Measurements from ENCODE around the gene TMEM175. TPM values are rescaled to one million over a fixed set of nuclear protein-coding genes. Genes with fewer than 3 reads are reported as not detected.

Gene TMEM175
- total RNA-seq, 1 experiment from 2014 or later: 20.2 TPM

GRCh38 chr4:970046-970745 is 37.9 kb downstream of the TMEM175 start:
- H2AFZ ChIP-seq: no peak overlapping the region
- no TSS peak for BruUV-seq (replicated peaks)
- H3F3A ChIP-seq (ENCODE audit: insufficient read depth, low read depth): peaks cover 4% of the 10 kb centered on the region; the same call in 1 of the 2 replicates
- H3K4me3 ChIP-seq: no peak overlapping the region
- H3K9me2 ChIP-seq (ENCODE audit: insufficient read depth): no peaks in the 10 kb centered on the region
- H4K20me1 ChIP-seq (ENCODE audit: insufficient read depth): peaks cover 20% of the 10 kb centered on the region
- peak in 1 of 2 experiments; percentile 46 for DNase-seq
- H3K27me3 ChIP-seq (ENCODE audit: insufficient read depth, low read depth): no peaks in the 10 kb centered on the region
- H3K79me2 ChIP-seq (ENCODE audit: low read depth): peaks cover 6% of the 10 kb centered on the region; the same call in 1 of the 2 replicates
- TF ChIP-seq EZH2 (IDR thresholded peaks at IDR 0.05; ENCODE audit: low read depth) (no peak), CTCF (conservative IDR thresholded peaks at IDR 0.05) (no peak)
- POLR2A ChIA-PET (ENCODE audit: unreplicated experiment): no interaction called here
- no peaks in the 10 kb centered on the region for H3K36me3 ChIP-seq (ENCODE audit: low read depth)
- H3K4me2 ChIP-seq: no peak overlapping the region
- H3K4me1 ChIP-seq (replicated peaks; ENCODE audit: insufficient read depth): peaks cover 14% of the 10 kb centered on the region
- intact Hi-C loops (cut with micrococcal nuclease; ENCODE audit: unreplicated experiment): loop anchor here (5.0 kb wide), 1 partner anchor 38 kb away; the partner anchor contains the start of genes GAK and TMEM175
- CTCF ChIA-PET: interaction anchor here (0.7 kb wide), 1 partner anchor 171 kb away, joined by 3 read pairs; no protein-coding TSS in a partner anchor
- no peak overlapping the region for H3K27ac ChIP-seq
- H3K9me3 ChIP-seq (ENCODE audit: insufficient read depth, low read depth): no peaks in the 10 kb centered on the region

DNA sequence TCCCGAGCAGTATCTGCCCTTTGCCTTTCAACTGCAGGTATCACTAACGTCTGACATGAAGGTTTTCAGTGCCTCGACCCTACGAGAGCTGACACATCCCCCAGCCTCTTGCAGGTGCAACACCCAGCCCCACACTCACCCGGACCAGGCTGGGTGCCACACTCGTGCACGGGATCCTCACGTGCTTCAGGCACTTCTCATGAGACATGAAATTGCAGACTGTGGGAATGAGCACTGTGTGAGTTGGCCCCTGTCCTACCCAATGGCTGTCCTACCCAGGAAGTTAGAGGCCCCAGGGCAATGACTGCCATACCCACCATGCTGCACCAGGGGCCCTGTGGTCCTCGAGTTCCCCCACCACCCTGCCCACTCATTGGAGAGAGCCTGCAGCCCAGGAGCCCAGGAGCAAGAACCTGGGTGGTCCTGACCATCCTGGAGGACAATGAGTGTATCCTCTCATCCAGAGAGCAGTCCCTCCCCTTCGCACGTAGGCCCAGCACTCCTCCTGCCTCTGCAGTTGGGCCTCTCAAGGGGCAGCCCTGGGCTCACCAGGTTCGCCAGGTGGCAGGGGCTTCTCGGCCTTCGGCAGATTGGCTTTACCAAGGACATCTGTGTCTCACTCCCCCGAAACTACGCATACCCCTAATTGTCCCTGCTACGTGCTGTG is 38.7 kb downstream of the TMEM175 start:
- Histone ChIP-seq H3K36me3 (ENCODE audit: low read depth) (no peaks in the 10 kb centered on the region), H3K27ac (no peak overlapping the region), H3K79me2 (ENCODE audit: low read depth) (peaks cover 6% of the 10 kb centered on the region; the same call in 1 of the 2 replicates), H3K9me3 (ENCODE audit: insufficient read depth, low read depth) (no peaks in the 10 kb centered on the region), H3K4me1 (replicated peaks; ENCODE audit: insufficient read depth) (peaks cover 14% of the 10 kb centered on the region), H3K27me3 (ENCODE audit: insufficient read depth, low read depth) (no peaks in the 10 kb centered on the region), H3K4me2 (no peak overlapping the region), H3K4me3 (no peak overlapping the region), H3F3A (ENCODE audit: insufficient read depth, low read depth) (peaks cover 4% of the 10 kb centered on the region; the same call in 1 of the 2 replicates), H4K20me1 (ENCODE audit: insufficient read depth) (peaks cover 20% of the 10 kb centered on the region), H3K9me2 (ENCODE audit: insufficient read depth) (no peaks in the 10 kb centered on the region), H2AFZ (no peak overlapping the region)
- TF ChIP-seq EZH2 (IDR thresholded peaks at IDR 0.05; ENCODE audit: low read depth) (no peak), CTCF (conservative IDR thresholded peaks at IDR 0.05) (no peak)
- BruUV-seq (replicated peaks): no TSS peak
- no peak for DNase-seq
- ChIA-PET CTCF (interaction anchor here (0.7 kb wide), 1 partner anchor 172 kb away, joined by 3 read pairs; no protein-coding TSS in a partner anchor), POLR2A (ENCODE audit: unreplicated experiment) (no interaction called here)
- intact Hi-C loops (cut with micrococcal nuclease; ENCODE audit: unreplicated experiment): loop anchor here (5.0 kb wide), 1 partner anchor 39 kb away; the partner anchor contains the start of genes GAK and TMEM175

DNA sequence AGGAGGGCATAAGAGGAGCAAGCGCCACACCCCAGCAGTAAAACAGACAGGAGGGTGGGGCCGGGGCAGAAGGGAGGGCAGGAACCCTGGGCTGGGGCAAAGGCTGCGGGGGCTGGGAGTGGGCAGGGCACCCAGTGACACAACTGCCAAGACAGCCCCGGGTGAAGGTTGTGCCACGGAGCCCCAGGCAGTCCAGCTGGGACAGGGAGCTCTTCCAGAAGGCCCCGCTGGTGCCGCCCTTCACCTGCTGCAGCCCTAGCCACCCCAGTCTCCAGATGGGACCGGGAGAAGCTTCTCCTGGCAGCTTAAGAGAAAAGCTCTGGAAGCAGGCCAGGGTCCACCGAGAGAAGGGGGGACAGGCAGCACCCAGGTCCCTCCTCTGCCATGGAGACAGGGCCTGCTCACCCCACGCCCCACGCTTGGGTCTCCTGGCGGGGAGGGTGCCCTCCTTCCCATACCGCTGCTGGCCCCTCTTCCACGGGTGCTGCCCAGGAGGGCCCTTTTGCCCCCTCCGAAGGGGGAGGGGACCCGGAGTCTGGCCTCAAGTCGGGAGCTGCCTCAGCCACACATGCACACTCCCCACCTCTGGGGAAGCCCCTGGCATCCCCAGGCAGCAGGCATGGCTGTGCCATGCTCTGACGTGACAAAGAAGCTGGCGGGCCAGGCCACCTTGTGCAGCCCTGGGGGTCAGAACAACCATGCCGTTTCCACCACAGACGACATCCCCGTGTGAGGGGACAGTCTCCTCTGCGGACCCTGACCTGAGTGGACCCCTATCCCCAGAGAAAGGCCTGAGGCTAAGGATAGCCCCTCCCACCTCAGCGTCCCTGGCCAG is 39.6 kb downstream of the TMEM175 start:
- peaks cover 14% of the 10 kb centered on the region for H3K4me1 ChIP-seq (replicated peaks; ENCODE audit: insufficient read depth)
- H3K9me2 ChIP-seq (ENCODE audit: insufficient read depth): no peaks in the 10 kb centered on the region
- H3K27ac ChIP-seq: no peak overlapping the region
- peaks cover 20% of the 10 kb centered on the region for H4K20me1 ChIP-seq (ENCODE audit: insufficient read depth)
- H3F3A ChIP-seq (ENCODE audit: insufficient read depth, low read depth): peaks cover 4% of the 10 kb centered on the region; the same call in 1 of the 2 replicates
- ChIA-PET POLR2A (ENCODE audit: unreplicated experiment) (no interaction called here), CTCF (interaction anchor here (0.6 kb wide), 1 partner anchor 189 kb away, joined by 3 read pairs; no protein-coding TSS in a partner anchor)
- no peaks in the 10 kb centered on the region for H3K36me3 ChIP-seq (ENCODE audit: low read depth)
- no peaks in the 10 kb centered on the region for H3K9me3 ChIP-seq (ENCODE audit: insufficient read depth, low read depth)
- H2AFZ ChIP-seq: no peak overlapping the region
- peak overlapping the region; percentile 94 for H3K4me2 ChIP-seq
- DNase-seq: peak in 1 of 2 experiments; percentile 31
- no peak for TF ChIP-seq EZH2 (IDR thresholded peaks at IDR 0.05; ENCODE audit: low read depth)
- TF ChIP-seq CTCF (conservative IDR thresholded peaks at IDR 0.05): no peak
- intact Hi-C loops (cut with micrococcal nuclease; ENCODE audit: unreplicated experiment): loop anchor here (5.0 kb wide), 1 partner anchor 40 kb away; the partner anchor contains the start of genes GAK and TMEM175
- BruUV-seq (replicated peaks): TSS peak; percentile 56
- H3K27me3 ChIP-seq (ENCODE audit: insufficient read depth, low read depth): no peaks in the 10 kb centered on the region
- H3K79me2 ChIP-seq (ENCODE audit: low read depth): peaks cover 6% of the 10 kb centered on the region; the same call in 1 of the 2 replicates
- H3K4me3 ChIP-seq: peak overlapping the region; percentile 95; the same call in 1 of the 2 replicates
